Neural progenitor cell (in vitro differentiated cells): ENCODE data around the gene AMBRA1.

Experiments
- CTCF ChIP-seq: fragments of 200-600 bp; sonication (generic); IDR thresholded peaks from 2 replicates; pipeline ENCODE4 v1.5.1; 2017; ENCODE audit warnings: antibody characterized with exemption, mild to moderate bottlenecking
- EZH2 ChIP-seq: fragments of 200-600 bp; sonication (generic); IDR thresholded peaks from 2 replicates; pipeline ENCODE4 v1.6.1; 2017; ENCODE audit warnings: antibody characterized with exemption, mild to moderate bottlenecking, moderate library complexity
- EZH2phosphoT487 ChIP-seq: fragments of 200-600 bp; sonication (generic); IDR thresholded peaks from 2 replicates; pipeline ENCODE4 v1.6.1; 2017; ENCODE audit warnings: antibody characterized with exemption

- no peak for TF ChIP-seq CTCF
- TF ChIP-seq EZH2 = no peak
- TF ChIP-seq EZH2phosphoT487 = no peak
Observed at GRCh38 chr11:46599340-46600193, 5.7 kb upstream of the AMBRA1 start.
